GM12878 (cell line): ENCODE results near the gene ANKS1A.

ENCODE experiments used
- CTCF ChIP-seq, 3 experiments: IDR thresholded peaks in 2 of 3; conservative IDR thresholded peaks in 1 of 3; 2 replicates each; pipeline ENCODE4 v1.5.1; 2011; ENCODE audit warnings: low read depth in 3 of 3, low read length in 3 of 3, mild to moderate bottlenecking in 3 of 3, control low read depth in 2 of 3, moderate library complexity in 2 of 3, inconsistent platforms in 1 of 3, mixed read lengths in 1 of 3; ENCODE audit not compliant: control insufficient read depth in 2 of 3, insufficient read depth in 1 of 3; ENCODE audit errors: extremely low read depth in 1 of 3
- EP300 ChIP-seq, 2 experiments: fragments of 150-350 bp in 1 of 2; IDR thresholded peaks; 2 replicates each; pipeline ENCODE4 v1.6.1; 2011 to 2012; ENCODE audit warnings: low read depth in 2 of 2, low read length in 2 of 2, borderline replicate concordance in 1 of 2, improper control_type of control experiment in 1 of 2, inconsistent platforms in 1 of 2; ENCODE audit not compliant: control insufficient read depth in 1 of 2
- ESRRA ChIP-seq: IDR thresholded peaks from 2 replicates; pipeline ENCODE4 v1.6.1; 2012; ENCODE audit warnings: mild to moderate bottlenecking, low read length, improper control_type of control experiment
- JUNB ChIP-seq: IDR thresholded peaks from 2 replicates; pipeline ENCODE4 v1.6.1; 2016; ENCODE audit warnings: antibody characterized with exemption, mild to moderate bottlenecking
- NRF1 ChIP-seq: conservative IDR thresholded peaks from 2 replicates; pipeline ENCODE4 v1.6.1; 2011; ENCODE audit warnings: mild to moderate bottlenecking, low read depth, low read length, improper control_type of control experiment
- POLR2A ChIP-seq: IDR thresholded peaks from 2 replicates; pipeline ENCODE4 v1.6.1; 2011; ENCODE audit warnings: low read depth, mild to moderate bottlenecking, low read length
- POLR2AphosphoS5 ChIP-seq: IDR thresholded peaks from 2 replicates; pipeline ENCODE4 v1.6.1; 2011; ENCODE audit warnings: mild to moderate bottlenecking, low read length, inconsistent platforms
- RAD21 ChIP-seq: IDR thresholded peaks from 2 replicates; pipeline ENCODE4 v1.6.1; 2011; ENCODE audit warnings: mild to moderate bottlenecking, low read depth, low read length, moderate library complexity; ENCODE audit not compliant: insufficient read depth
- RB1 ChIP-seq: fragments of 450-650 bp; formaldehyde crosslinking; IDR thresholded peaks from 2 replicates; pipeline ENCODE4 v1.6.1; 2017; ENCODE audit warnings: mild to moderate bottlenecking, borderline replicate concordance
- SPI1 ChIP-seq: IDR thresholded peaks from 2 replicates; pipeline ENCODE4 v1.6.1; 2011; ENCODE audit warnings: low read depth, mild to moderate bottlenecking, low read length, moderate library complexity, borderline replicate concordance; ENCODE audit not compliant: insufficient read depth
- STAT1 ChIP-seq: fragments of 450-650 bp; conservative IDR thresholded peaks from 2 replicates; pipeline ENCODE4 v1.6.1; 2014; ENCODE audit warnings: antibody characterized with exemption, mild to moderate bottlenecking
- YY1 ChIP-seq: IDR thresholded peaks from 2 replicates; pipeline ENCODE4 v1.6.1; 2011; ENCODE audit warnings: low read depth, mild to moderate bottlenecking, low read length

- TF ChIP-seq CTCF (IDR thresholded peaks at IDR 0.05 in 2 of 3, conservative IDR thresholded peaks at IDR 0.05 in 1 of 3; ENCODE audit: control insufficient read depth in 2 of 3, extremely low read depth in 1 of 3, insufficient read depth in 1 of 3, low read depth in 3 of 3, low read length in 3 of 3) (no peak), NRF1 (no peak), RB1 (no peak), RAD21 (no peak), POLR2AphosphoS5 (no peak), YY1 (no peak), POLR2A (no peak), SPI1 (no peak), EP300 (IDR thresholded peaks at IDR 0.05; ENCODE audit: borderline replicate concordance in 1 of 2, control insufficient read depth in 1 of 2, low read depth in 2 of 2, low read length in 2 of 2) (no peak), JUNB (no peak), ESRRA (no peak), STAT1 (no peak)
Observed at GRCh38 chr6:34984416-34984815, 95.4 kb downstream of the ANKS1A start.
